Activated CD4-positive, alpha-beta T cell treated with anti-CD3 and anti-CD28 coated beads for 4 hours (primary cell): ENCODE measurements around the gene CDHR2.
"Not testable (repeated sequence)": the region's sequence is repeated elsewhere in the genome, so short reads cannot be mapped to it uniquely, and the experiment has no call there.

Experiments
- DNase-seq, 2 donors: peaks; one replicate each; pipeline ENCODE4 v3.0.0-alpha.2; 2020

Gene CDHR2

DNA sequence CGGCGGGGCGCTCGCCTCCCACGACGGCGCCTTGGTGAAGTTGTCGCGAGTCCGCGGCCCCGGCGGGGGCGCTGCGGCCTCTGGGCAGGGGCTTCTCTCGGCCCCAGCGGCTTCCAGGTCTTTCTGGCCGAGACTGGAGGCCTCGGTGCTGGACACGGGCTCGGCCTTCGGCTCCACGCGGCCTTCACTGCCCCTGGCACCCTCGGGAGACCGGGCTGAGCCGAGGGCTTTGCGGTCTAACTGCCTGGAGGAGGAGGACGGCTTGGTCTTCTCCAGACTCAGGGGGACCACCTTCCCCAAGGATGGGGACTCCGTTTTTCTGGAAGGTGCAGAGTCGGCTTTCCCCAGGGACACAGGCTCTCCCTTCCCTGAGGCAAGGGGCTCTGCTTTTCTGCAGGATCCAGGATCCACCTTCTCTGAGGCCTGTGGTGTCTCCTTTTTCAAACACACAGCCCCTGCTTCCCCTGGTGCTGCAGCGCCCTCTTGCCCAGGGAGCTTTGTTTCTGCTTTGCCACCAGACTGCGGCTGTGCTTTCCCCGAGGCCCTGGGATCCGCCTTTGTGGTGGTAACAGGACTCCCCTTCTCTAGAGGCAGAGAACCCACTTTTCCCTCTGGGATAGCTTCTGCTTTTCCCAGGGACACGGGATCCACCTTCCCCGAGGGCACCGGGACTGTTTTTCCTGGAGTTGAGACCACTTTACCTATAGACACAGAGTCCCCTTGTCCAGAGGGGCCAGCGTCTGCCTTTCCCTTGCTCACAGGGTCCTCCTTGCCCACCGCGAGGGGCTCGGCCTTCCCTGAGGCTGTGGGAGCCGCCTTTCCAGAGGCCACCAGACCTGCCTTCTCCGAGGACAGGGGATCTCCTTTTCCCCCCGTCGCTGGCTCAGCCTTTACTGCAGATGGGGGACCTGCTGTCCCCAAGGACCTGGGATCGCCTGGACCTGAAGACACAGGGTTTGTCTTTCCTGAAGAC lies 48.6 kb downstream of the CDHR2 start:
- DNase-seq: no peak

DNA sequence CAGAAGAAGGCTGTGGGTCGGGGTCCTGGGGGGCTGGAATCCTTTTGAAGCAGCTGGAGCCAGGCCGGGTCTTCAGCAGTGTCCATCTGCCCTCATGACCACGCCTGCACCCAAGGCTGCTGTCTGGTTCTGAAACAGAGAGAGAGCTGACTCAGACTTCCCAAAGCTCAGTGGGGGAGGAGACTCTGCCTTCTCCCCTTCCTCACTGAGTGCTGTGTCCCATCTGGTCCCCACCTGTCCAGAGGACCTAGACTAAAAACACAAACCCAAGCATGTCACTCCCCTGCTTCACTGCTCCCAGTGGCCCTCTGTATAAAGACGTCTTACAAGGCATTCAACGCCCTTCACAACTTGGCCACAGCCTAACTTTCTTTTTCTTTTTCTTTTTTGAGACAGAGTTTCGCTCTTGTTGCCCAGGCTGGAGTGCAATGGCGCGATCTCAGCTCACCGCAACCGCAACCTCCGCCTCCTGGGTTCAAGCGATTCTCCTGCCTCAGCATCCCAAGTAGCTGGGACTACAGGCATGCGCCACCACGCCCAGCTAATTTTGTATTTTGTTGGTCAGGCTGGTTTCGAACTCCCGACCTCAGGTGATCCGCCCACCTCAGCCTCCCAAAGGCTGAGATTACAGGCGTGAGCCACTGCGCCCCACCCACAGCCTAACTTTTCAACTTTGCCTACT lies 50.7 kb downstream of the CDHR2 start:
- DNase-seq: not testable (repeated sequence)

DNA sequence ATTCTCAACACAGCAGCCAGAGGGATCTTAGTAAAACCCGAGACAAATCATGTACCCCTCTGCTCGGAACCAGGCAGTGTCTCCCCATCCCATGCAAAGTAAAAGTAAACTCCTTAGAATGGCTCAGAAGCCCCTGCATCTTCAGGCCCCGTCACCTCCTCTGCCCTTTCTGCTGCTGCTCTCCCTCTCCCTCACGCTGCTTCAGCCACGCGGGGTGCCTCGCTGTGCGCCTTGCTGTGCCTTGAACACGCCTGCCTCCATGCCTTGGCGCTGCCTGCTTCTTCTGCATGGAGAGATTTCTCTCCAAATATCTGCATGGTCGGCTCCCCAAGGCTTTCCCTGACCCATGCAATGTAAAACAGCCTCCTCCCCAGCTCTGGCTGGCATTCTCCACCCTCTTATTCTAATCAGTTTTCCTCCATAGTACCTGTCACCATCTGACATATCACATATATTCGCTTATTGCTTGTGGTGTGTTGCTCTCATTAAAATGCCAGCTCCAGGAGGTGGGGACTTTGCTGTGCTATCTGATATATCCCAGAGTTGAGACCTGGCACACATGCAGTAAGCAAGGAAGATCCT lies 52.9 kb downstream of the CDHR2 start:
- DNase-seq: no peak

DNA sequence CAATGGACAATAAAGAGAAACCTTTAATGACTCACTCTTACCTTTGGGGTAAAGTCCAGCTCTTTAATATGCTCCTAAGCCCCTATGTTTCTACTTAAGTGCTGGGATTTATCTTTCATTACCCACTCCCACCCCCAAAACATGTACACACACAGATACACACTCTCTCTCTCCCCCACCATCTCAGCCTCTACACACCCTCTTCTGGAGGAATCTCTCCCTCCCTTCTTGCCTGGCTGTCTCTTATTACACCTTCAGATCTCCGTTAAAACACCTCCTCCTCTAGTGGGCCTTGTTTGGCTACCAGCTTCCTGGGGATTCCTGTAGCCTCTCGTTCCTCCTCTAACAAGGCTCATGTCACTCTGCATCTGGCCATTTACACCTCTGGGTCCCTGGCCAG lies 53.9 kb downstream of the CDHR2 start:
- no peak for DNase-seq

DNA sequence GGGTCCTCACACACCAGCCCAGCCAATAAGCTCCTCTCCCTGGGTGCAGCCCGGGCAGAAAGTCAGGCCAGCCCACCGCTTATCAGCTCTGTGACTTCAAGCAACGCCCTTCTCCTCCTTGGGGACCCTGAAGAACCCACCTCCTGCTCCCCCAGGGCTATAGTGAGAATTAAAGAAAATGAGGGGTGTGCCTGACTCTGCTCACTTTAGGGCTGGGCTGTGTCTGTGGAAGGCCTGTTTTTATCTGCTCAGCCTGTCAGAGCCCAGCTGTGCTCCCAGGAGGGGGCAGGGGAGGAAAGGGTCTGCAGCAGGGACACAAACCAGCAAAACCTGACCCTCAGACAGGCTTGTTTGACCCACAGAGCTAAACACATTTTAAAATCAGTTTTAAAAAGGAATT lies 56.9 kb downstream of the CDHR2 start:
- DNase-seq: no peak

DNA sequence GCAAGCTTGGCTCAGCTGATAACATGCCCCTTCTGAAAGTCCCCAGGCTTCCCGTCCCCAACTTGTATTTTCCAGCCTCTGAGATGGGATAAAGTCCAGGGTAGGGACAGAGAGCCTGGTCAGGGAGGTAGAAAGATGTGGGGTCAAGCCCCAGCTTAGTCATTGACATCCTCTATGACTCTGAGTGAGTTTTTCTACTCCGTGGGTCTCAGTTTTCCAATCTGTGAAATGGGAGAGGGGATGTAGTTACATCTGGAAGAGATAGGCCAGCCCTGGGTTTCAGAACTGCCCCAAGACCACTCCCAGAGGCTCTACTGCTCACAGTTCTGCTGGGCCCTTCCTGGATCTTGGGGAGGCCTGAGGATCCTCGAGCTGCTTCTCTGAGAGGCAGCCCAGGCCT lies 57.7 kb downstream of the CDHR2 start:
- no peak for DNase-seq

DNA sequence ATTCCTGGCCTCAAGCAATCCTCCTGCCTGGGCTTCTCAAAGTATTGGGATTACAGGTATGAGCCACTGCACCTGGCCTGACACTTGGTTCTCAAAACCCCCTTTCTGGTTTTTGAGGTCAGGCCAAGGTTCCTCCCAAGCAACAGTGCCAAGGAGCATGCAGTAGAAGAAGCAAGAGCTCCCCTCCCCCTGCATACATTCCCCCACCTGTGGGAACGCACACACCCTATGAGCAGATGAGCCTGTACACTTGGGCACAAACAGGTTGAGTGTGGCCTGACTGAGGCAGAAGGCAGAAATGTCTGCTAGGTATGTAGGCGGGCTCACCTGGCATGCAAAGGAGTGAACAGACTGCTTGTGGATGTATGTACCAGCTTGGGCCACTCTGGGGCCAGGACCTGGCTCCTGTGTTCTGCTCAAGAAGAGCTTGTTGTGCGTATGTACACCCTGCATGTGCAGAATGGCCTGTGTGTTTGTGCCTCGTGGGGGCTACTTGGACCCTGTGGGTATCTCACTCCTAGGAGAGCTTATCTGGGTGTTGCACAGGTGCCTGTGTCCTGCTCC lies 59.1 kb downstream of the CDHR2 start:
- DNase-seq: no peak

DNA sequence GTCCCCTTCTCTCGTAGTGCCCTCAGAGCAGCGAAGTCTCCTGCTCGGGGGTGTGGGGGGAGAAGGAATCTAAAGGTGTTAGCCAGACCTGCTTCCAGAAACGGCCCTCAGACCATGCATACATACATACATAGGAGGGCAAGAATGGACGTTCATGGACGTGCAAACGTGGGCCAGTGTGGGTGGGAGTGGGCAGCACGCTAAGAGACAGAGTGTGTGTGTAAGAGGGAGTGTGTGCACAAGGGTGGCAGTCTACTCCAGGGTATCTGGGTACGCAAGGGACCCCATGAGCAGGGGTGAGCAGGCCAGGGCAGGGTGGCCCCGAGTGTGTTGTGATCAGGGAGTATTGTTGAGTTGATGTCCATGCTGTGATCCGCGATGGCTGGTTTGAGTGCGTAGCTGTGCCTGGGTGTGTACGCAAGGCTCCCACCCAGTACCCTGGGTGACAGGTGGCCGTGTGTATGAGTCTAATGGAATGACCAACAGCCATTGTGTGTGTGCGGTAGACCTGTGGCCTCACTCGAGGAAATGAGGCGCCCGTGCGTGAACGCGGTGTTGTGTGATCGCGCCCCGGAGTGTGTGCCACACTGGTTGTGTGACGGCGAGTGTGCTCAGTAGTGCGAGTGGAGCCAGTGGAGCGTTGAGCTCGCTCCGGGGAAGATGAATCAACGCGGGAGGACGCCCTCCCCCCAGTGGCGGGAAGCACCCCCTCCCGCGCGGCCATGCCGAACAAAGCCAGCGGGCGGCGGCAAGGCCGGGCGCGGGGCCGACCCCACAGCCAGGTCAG lies 60.0 kb downstream of the CDHR2 start:
- DNase-seq: peak; percentile 29 to 46

DNA sequence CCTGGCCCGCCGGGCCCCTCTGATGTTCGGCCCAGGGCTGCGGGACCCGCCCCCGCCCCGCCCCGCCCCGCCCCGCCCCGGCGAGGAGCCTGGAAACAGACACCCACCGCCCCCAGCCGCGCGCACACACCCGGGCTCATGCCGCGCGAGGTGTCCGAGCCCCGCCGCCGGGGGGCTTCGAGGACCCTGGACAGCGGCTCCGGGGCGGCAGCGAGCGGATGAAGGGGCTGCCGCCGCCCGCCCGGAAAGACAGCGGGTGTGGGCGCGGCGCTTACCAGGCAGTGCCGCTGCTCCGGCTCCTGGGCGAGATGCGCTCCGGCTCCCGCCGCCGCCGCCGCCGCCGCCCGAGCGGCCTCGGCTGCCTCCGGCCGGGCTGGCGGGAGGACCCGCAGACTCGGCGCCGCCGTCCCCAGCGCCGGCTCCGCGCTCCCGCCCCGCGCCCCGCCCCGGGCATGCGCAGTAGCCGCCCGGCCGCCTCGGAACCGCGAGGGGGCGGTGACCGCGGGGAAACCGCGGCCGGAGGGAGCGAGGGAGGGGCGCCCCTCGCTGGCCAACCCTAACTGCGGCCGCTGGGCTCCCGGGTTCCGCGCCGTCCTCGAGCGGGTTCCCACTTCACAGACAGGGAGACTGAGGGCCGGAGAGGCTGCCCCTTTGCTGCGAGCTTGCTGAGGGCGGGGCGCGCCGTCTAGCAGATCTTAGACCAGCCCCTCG lies 60.7 kb downstream of the CDHR2 start, which contains the start of gene GPRIN1:
GPRIN1 (minus strand) TSS at position 433 of the 711 bp plus-strand sequence. CDS start 10,322 bp downstream, outside the sequence.
- peak; percentile 17 to 48 for DNase-seq

DNA sequence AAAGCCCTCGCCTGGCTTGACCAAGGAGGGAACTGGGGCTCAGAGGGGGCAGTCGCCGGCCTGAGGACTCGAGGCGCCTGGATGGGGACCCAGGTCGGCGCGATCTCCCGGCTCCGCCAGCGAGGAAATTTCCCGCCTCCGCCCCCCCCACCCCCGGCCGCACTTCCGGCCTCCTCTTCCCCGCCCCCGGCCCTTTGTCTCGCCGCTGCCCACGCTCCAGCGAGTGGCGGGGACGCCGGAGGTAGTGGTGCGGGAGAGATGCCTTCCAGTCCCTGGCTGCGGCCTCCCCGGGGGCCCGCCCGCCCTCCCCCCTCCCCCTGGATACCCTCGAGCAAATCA lies 61.3 kb downstream of the CDHR2 start:
- DNase-seq: peak in 1 of 2 donors; percentile 33

DNA sequence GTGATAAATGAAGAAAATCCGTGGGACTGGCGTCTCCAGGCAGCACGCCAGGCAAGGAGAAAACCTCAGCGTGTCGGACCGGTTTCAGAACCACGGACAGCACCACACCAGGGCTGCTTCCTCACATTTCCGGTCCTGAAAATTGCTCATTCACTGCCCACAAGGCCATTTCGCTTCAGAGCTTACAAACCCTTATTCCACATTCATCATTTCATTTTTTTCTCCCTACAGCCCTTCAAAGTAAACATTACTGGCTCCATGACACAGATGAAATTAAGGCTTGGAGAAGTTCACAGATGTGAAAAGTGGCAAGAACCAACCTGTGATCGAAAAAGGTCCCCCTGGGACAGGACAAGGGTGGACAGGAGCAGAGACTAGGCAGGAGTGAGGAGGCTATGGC lies 62.3 kb downstream of the CDHR2 start:
- peak; percentile 24 to 35 for DNase-seq

DNA sequence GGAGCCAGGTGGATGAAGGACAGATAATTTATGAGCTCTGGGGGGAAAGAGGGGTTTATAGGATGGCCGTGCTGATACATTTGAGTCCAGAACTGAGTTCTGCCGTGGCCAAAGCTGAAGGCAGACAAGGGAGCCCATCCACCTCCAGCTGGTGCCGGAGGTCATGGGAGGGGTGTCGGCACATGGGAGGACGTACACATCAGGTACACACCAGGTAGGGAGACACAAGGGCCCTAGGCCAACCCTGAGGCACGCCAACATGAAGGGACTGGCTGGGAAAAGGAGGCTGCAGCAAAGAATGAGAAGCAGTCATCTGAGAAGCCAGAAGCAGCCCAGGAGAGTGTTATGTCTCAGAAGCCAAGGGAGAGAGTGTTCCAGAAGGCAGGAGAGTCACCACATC lies 62.9 kb downstream of the CDHR2 start:
- DNase-seq: no peak

DNA sequence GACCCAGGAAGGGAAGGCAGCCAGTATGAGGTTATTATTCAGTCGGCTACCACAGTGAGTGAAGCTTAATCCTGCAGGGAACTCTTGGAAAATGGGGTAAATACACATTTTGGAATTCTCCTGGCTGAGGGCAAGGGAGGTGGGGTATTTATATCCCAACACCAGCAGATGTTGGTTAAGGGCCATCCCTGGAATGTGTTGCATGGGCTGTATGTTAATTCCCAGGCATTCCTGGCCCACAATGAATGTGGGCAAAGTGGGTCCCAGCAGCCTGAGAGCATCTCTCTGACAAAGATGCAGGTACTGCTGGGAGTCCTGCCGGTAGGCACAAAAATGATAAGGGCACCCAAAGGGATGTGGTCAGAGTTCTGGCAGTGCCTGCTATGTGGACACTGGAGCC lies 63.7 kb downstream of the CDHR2 start:
- DNase-seq: no peak

DNA sequence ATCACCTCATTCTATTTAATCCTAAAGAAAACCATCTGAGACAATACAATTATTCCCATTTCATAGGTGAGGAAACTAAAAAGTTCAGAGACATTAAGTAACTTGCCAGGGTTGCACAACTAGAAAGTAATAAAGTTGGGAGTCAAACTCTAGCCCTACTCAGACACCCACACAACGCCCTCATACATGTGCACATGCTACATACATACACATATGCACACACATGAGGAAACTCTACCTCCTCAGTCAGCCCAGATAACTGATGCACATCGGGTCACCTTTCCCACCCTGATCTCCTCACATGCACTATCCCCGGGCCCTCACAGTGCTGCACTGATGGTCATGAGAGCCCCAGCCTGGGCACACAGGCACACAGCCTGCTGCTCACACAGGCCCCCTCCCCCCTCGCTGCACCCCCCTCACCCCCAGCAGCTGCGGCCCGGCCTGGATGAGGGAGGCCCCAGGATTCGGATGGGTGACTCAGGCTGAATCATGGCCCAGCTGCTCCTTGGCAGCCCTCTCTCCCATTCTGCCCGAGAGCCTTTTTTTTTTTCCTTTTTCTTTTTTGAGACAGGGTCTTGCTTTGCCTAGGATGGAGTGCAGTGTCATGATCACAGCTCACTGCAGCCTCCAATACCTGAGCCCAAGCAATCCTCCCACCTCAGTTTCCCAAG lies 65.8 kb downstream of the CDHR2 start:
- DNase-seq: no peak

DNA sequence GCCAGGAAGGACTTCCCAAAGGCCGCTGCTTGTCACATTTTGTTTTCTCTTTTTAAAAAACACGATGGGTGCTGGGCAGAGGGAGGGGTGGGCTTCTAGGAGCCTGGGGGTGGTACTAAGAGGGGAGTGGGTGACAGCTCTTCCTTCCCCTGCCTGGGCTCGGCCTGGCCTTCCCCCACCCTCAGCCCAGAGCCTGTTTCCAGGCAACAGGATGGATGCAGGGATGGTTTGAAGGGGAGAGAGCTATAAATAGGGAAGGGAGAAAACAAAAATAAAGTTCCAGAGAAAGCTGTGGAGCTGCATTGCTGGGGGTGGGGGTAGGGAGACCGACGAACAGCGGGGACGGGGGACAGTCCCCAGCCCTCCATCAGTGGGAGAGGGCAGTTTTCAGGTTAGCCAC lies 67.4 kb downstream of the CDHR2 start:
- DNase-seq: no peak

DNA sequence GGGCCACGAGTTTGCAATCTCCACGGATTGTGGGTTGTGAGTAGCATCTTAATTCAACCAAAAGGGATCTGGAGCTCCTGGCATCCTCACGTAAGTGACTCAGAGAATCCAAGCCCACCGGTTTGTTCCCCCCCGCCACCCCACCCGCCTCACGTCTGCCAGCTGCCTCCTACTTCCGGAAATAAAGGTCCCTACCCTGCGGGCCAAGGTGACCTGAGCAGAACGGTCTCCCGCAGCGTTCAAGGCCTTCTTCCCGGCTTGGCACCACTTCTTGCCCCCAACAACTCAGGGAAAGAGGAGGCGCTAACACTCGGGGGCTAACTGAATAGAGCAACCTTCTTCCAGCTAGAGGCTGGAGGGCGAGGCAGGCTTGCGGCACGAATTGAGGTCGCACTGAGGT lies 69.6 kb downstream of the CDHR2 start:
- DNase-seq: no peak

DNA sequence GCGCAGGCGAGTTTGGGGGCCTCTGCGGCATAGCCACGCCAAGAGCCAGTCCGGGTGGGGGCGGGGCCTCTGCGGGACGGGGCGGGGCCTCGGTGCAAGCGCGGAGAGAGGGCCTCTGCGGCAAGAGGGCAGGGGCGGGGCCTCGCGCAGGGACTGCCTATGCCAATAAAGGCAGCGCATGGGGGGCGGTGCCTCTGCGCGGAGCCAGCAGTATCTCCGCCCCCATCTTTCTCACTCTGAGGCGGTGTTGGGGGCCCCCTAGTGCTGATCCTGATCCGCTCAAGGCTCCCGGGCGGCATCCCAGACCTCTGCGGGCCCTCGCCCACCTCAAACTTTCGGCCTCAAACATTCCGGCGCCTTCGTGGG lies 70.0 kb downstream of the CDHR2 start:
- DNase-seq: peak; percentile 68 to 79

DNA sequence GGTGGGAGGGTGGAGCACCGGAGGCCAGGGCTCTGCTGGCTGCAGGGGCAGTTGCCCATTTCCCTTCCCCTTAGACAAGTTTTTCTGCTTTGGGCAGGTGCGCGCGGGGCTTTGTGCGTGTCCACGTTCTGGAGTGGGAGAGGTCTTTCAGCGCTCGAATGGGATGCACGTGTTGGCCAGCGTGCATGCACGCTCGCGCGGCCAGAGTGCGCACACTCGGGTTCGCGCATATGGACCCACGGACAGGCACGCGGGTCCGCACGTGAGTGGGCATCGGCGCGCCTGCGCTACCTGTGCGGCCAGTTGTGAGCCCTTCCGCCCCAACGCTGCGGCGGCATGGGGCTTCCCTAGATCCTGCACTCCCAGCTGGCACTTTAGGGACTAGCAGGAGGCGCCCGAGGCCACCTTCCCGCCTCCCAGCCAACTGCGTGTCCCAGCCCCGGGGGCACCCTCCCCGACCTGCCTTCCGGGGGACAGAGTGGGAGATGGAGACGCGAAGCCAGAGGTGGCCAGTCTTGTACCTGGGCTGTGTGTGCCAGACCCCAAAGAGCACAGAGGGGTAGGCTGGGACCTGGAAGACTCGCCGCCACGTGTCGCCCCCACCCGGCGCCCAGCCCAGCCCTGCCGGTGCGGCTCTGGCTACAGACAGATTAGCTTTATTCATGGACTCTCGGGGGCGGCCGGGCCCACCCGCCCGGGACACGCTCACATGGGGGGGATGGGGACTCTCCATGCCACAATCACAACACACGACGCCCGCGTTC lies 70.6 kb downstream of the CDHR2 start:
- DNase-seq: no peak

DNA sequence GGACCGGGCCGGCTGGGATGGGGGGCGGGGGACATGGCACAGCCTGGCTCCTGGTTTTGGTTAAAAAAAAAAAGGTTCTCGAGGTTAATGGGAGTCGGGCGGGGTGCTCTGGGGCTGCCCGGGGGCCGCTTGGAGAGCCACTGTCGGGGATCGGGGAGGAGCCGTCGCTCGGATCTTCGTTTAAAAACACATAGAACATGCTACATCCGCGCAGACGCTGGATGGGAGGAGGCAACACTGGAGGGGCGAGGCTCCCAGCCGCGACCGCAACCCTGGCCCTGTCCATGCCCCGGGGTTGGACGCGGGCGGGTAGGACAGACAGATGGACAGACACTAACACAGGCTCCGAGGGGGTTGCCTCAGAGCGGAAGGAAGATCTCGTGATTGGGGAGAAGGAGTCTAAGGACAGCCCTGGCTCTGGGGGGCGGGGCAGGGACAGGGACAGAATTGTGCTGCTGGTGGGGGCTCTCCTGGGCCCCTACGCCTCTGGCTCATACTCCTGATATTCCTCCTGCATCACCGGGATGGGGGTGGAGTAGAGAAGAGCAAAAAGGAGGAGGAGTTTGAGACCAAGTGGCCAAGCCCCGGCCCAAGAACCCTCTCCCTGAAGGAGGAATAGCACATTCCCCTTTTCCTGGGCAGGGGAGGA lies 71.3 kb downstream of the CDHR2 start:
- no peak for DNase-seq

DNA sequence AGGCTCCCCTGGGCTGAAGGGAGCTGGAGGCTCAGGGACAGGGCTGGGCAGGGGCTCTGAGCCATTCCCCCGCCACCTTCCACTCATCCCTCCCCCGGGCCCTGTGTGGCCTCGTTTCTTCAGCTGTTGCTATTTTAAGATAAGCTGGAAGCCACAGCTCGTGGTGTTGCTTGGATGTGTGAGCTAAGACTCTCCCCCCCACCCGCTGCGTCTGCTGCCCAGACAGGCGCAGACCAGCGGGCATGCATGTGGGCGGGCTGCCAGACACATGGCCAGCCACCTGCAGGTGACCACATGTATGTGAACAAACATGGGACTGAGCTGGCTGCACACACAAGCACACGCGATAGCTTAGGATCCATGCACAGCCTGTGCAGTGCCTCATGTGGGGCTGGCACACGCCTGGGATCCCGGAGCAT lies 72.5 kb downstream of the CDHR2 start:
- no peak for DNase-seq
